SK-N-MC (cell line): ENCODE data around the gene HBA2.

ENCODE experiments used
- EZH2 ChIP-seq: fragments of 200-600 bp; sonication (generic); IDR thresholded peaks from one replicate; pipeline ENCODE4 v1.6.1; 2017; ENCODE audit warnings: antibody characterized with exemption
- POLR2AphosphoS5 ChIP-seq: IDR thresholded peaks from 2 replicates; pipeline ENCODE4 v1.6.1; 2012; ENCODE audit warnings: mild to moderate bottlenecking, low read depth, low read length, borderline replicate concordance

DNA sequence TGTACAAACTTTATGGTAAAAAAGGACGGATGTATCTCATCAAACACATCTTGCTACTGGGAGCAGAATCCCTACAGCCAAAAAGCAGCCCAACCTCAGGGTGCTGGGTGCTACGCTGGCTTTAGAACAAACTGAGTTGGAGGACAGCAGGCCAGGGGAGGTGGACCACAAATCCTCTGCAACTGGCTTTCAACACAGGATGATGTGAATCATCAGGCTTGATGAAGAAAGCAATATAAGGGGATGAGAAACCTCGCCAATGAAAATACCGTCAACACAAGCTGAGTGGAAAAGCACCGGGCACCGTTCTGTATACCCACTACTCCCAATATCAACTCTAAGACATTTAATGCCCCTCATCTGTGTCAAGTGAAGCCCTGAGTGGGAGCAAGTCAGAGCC, 21.8 kb downstream of the HBA2 start:
- TF ChIP-seq POLR2AphosphoS5 (no peak), EZH2 (no peak)
